Karpas-422 (cell line): ENCODE data around the gene CPN2. TPM values are rescaled to one million over a fixed set of nuclear protein-coding genes. Genes with fewer than 3 reads are reported as not detected.

Source experiments
- DNase-seq: peaks from one replicate; pipeline ENCODE4 v3.0.0-alpha.2; 2015
- H2AFZ ChIP-seq: fragments of 200-600 bp; sonication (generic); 2 replicates; pipeline ENCODE4 v1.6.1; 2014; ENCODE audit warnings: antibody characterized with exemption, low read length, mixed read lengths
- H3K27ac ChIP-seq: fragments of 200-600 bp; sonication (generic); 2 replicates; pipeline ENCODE4 v1.5.1; 2014; ENCODE audit warnings: mild to moderate bottlenecking, low read length, moderate library complexity
- H3K27me3 ChIP-seq: fragments of 200-600 bp; sonication (generic); 2 replicates; pipeline ENCODE4 v1.6.1; 2014; ENCODE audit warnings: low read length, mixed read lengths
- H3K36me3 ChIP-seq: fragments of 200-600 bp; sonication (generic); 2 replicates; pipeline ENCODE4 v1.6.1; 2014; ENCODE audit warnings: low read length, mixed read lengths; ENCODE audit not compliant: insufficient read depth
- H3K4me1 ChIP-seq: fragments of 200-600 bp; sonication (generic); 2 replicates; pipeline ENCODE4 v1.6.1; 2014; ENCODE audit warnings: mild to moderate bottlenecking, low read length, mixed read lengths
- H3K4me2 ChIP-seq: fragments of 200-600 bp; sonication (generic); 2 replicates; pipeline ENCODE4 v1.6.1; 2014; ENCODE audit warnings: low read length, low read depth, mild to moderate bottlenecking; ENCODE audit not compliant: poor library complexity, severe bottlenecking
- H3K4me3 ChIP-seq: fragments of 200-600 bp; sonication (generic); 2 replicates; pipeline ENCODE4 v1.5.1; 2014; ENCODE audit warnings: mild to moderate bottlenecking, antibody characterized with exemption, low read length, mixed read lengths
- H3K79me2 ChIP-seq: fragments of 200-600 bp; sonication (generic); 2 replicates; pipeline ENCODE4 v1.6.1; 2014; ENCODE audit warnings: mild to moderate bottlenecking, low read length, mixed read lengths
- H3K9ac ChIP-seq: fragments of 200-600 bp; sonication (generic); 2 replicates; pipeline ENCODE4 v1.6.0; 2014; ENCODE audit warnings: low read length
- H3K9me2 ChIP-seq: fragments of 200-600 bp; sonication (generic), shearing (Covaris generic); replicated peaks from 2 replicates; pipeline ENCODE4 v1.6.0; 2014; ENCODE audit warnings: mild to moderate bottlenecking, low read length, moderate library complexity; ENCODE audit not compliant: insufficient read depth
- H3K9me3 ChIP-seq: fragments of 300-700, 200-600 bp; sonication (generic); 2 replicates; pipeline ENCODE4 v1.6.1; 2014; ENCODE audit warnings: low read length, mixed read lengths
- H4K20me1 ChIP-seq: fragments of 200-600 bp; sonication (generic); 2 replicates; pipeline ENCODE4 v1.6.1; 2014; ENCODE audit warnings: mild to moderate bottlenecking, antibody characterized with exemption, low read length, low read depth; ENCODE audit not compliant: insufficient read depth
- total RNA-seq: library from RNA; depleted of rRNA; stranded (reverse); fragments of >200 nt; shearing (Covaris generic); gene quantifications from 2 replicates; pipeline ENCODE4 v1.2.3, GENCODE V29; 2014; ENCODE audit warnings: low replicate concordance

The CPN2 gene
- total RNA-seq, 1 experiment from 2014 or later, result not detected

GRCh38 chr3:194336601-194337355 is 14.3 kb downstream of the CPN2 start:
- Histone ChIP-seq H3K9me2 (no peaks in the 10 kb centered on the region), H3K4me1 (0 out of 2 replicates have a peak, but pooled peaks cover 2% of the 10 kb centered on the region), H3K79me2 (no peaks in the 10 kb centered on the region), H3K9ac (no peak overlapping the region), H3K27ac (no peak overlapping the region), H3K27me3 (no peaks in the 10 kb centered on the region), H3K36me3 (no peaks in the 10 kb centered on the region), H4K20me1 (no peaks in the 10 kb centered on the region; the same call in 1 of the 2 replicates), H3K4me2 (no peak overlapping the region), H3K4me3 (no peak overlapping the region), H2AFZ (no peak overlapping the region), H3K9me3 (no peaks in the 10 kb centered on the region)
- no peak for DNase-seq

- Histone ChIP-seq H2AFZ (no peak overlapping the region), H3K9ac (no peak overlapping the region), H3K36me3 (no peaks in the 10 kb centered on the region), H3K4me2 (no peak overlapping the region), H3K9me2 (no peaks in the 10 kb centered on the region), H3K27me3 (no peaks in the 10 kb centered on the region), H3K79me2 (no peaks in the 10 kb centered on the region), H3K9me3 (no peaks in the 10 kb centered on the region), H3K27ac (no peak overlapping the region), H4K20me1 (no peaks in the 10 kb centered on the region; the same call in 1 of the 2 replicates), H3K4me1 (0 out of 2 replicates have a peak, but pooled peaks cover 2% of the 10 kb centered on the region), H3K4me3 (no peak overlapping the region)
- DNase-seq, result no peak
Measured at GRCh38 chr3:194333981-194334320, 17.2 kb downstream of the CPN2 start.

- Histone ChIP-seq H3K79me2 (no peaks in the 10 kb centered on the region), H3K9ac (no peak overlapping the region), H3K4me2 (peak overlapping the region; percentile 27), H3K4me3 (no peak overlapping the region), H3K27ac (no peak overlapping the region), H3K4me1 (0 out of 2 replicates have a peak, but pooled peaks cover 2% of the 10 kb centered on the region), H2AFZ (no peak overlapping the region), H3K9me2 (no peaks in the 10 kb centered on the region), H3K27me3 (no peaks in the 10 kb centered on the region), H3K36me3 (no peaks in the 10 kb centered on the region), H3K9me3 (no peaks in the 10 kb centered on the region), H4K20me1 (no peaks in the 10 kb centered on the region; the same call in 1 of the 2 replicates)
- DNase-seq, result peak; percentile 94
Measured at GRCh38 chr3:194333212-194333980, 17.7 kb downstream of the CPN2 start.

- no peaks in the 10 kb centered on the region for H3K9me2 ChIP-seq
- no peak overlapping the region for H2AFZ ChIP-seq
- no peaks in the 10 kb centered on the region for H3K9me3 ChIP-seq
- no peaks in the 10 kb centered on the region for H3K27me3 ChIP-seq
- H3K27ac ChIP-seq, result no peak overlapping the region
- H4K20me1 ChIP-seq, result no peaks in the 10 kb centered on the region; the same call in 1 of the 2 replicates
- 0 out of 2 replicates have a peak, but pooled peaks cover 2% of the 10 kb centered on the region for H3K4me1 ChIP-seq
- H3K9ac ChIP-seq, result no peak overlapping the region
- H3K36me3 ChIP-seq, result no peaks in the 10 kb centered on the region
- no peak overlapping the region for H3K4me2 ChIP-seq
- no peak for DNase-seq
- H3K4me3 ChIP-seq, result no peak overlapping the region
- H3K79me2 ChIP-seq, result no peaks in the 10 kb centered on the region
Measured at GRCh38 chr3:194332858-194333211, 18.3 kb downstream of the CPN2 start.

- no peaks in the 10 kb centered on the region; the same call in 1 of the 2 replicates for H4K20me1 ChIP-seq
- no peak overlapping the region for H3K4me3 ChIP-seq
- no peak for DNase-seq
- H3K4me2 ChIP-seq, result no peak overlapping the region
- H3K27ac ChIP-seq, result no peak overlapping the region
- H3K27me3 ChIP-seq, result no peaks in the 10 kb centered on the region
- H3K9me2 ChIP-seq, result no peaks in the 10 kb centered on the region
- 0 out of 2 replicates have a peak, but pooled peaks cover 2% of the 10 kb centered on the region for H3K4me1 ChIP-seq
- peaks cover 16% of the 10 kb centered on the region; the same call in 1 of the 2 replicates for H3K9me3 ChIP-seq
- H3K36me3 ChIP-seq, result no peaks in the 10 kb centered on the region
- H2AFZ ChIP-seq, result no peak overlapping the region
- H3K79me2 ChIP-seq, result no peaks in the 10 kb centered on the region
- no peak overlapping the region for H3K9ac ChIP-seq
Measured at GRCh38 chr3:194330579-194330978, 20.5 kb downstream of the CPN2 start.

- Histone ChIP-seq H3K9me2 (no peaks in the 10 kb centered on the region), H3K4me2 (no peak overlapping the region), H3K36me3 (no peaks in the 10 kb centered on the region), H3K9me3 (peaks cover 19% of the 10 kb centered on the region; the same call in 1 of the 2 replicates), H3K27me3 (no peaks in the 10 kb centered on the region), H3K79me2 (no peaks in the 10 kb centered on the region), H3K4me3 (no peak overlapping the region), H4K20me1 (no peaks in the 10 kb centered on the region; the same call in 1 of the 2 replicates), H3K27ac (no peak overlapping the region), H2AFZ (no peak overlapping the region), H3K9ac (no peak overlapping the region), H3K4me1 (0 out of 2 replicates have a peak, but pooled peaks cover 2% of the 10 kb centered on the region)
- DNase-seq, result no peak
Measured at GRCh38 chr3:194330160-194330559, 21.0 kb downstream of the CPN2 start.

- Histone ChIP-seq H3K27me3 (no peaks in the 10 kb centered on the region), H3K9me3 (peaks cover 25% of the 10 kb centered on the region; the same call in 1 of the 2 replicates), H4K20me1 (no peaks in the 10 kb centered on the region; the same call in 1 of the 2 replicates), H2AFZ (no peak overlapping the region), H3K4me2 (no peak overlapping the region), H3K9me2 (no peaks in the 10 kb centered on the region), H3K79me2 (no peaks in the 10 kb centered on the region), H3K9ac (no peak overlapping the region), H3K36me3 (no peaks in the 10 kb centered on the region), H3K4me3 (no peak overlapping the region), H3K27ac (no peak overlapping the region), H3K4me1 (0 out of 2 replicates have a peak, but pooled peaks cover 2% of the 10 kb centered on the region)
- DNase-seq, result no peak
Measured at GRCh38 chr3:194329583-194329965, 21.6 kb downstream of the CPN2 start.

- H3K4me2 ChIP-seq, result no peak overlapping the region
- no peaks in the 10 kb centered on the region for H3K36me3 ChIP-seq
- H3K9me3 ChIP-seq, result peaks cover 25% of the 10 kb centered on the region; the same call in 1 of the 2 replicates
- no peak overlapping the region for H3K4me3 ChIP-seq
- no peaks in the 10 kb centered on the region for H3K79me2 ChIP-seq
- 0 out of 2 replicates have a peak, but pooled peaks cover 2% of the 10 kb centered on the region for H3K4me1 ChIP-seq
- H3K9ac ChIP-seq, result no peak overlapping the region
- no peaks in the 10 kb centered on the region for H3K9me2 ChIP-seq
- H4K20me1 ChIP-seq, result no peaks in the 10 kb centered on the region; the same call in 1 of the 2 replicates
- H3K27me3 ChIP-seq, result no peaks in the 10 kb centered on the region
- DNase-seq, result no peak
- no peak overlapping the region for H2AFZ ChIP-seq
- H3K27ac ChIP-seq, result no peak overlapping the region
Measured at GRCh38 chr3:194328942-194329582, 22.1 kb downstream of the CPN2 start.
